WERI-Rb-1 (cell line): Measurements from ENCODE around the gene KLHL17.

Experiments
- DNase-seq: peaks from one replicate; pipeline ENCODE4 v3.0.0-alpha.2; 2020
- H3K27ac ChIP-seq: fragments of 250-450 bp; sonication (Bioruptor Pico); 2 replicates; pipeline ENCODE4 v1.5.1; 2020; ENCODE audit warnings: mild to moderate bottlenecking, moderate library complexity
- H3K27me3 ChIP-seq: fragments of 250-450 bp; sonication (Bioruptor Pico); 2 replicates; pipeline ENCODE4 v1.5.1; 2021; ENCODE audit warnings: mild to moderate bottlenecking, low read depth, moderate library complexity; ENCODE audit not compliant: insufficient read depth, severe bottlenecking
- H3K36me3 ChIP-seq: fragments of 250-450 bp; sonication (Bioruptor Pico); 2 replicates; pipeline ENCODE4 v1.5.1; 2020; ENCODE audit warnings: mild to moderate bottlenecking, moderate library complexity
- H3K4me3 ChIP-seq: 2 replicates; pipeline ENCODE4 v1.5.1; 2011; ENCODE audit warnings: low read depth, mild to moderate bottlenecking, control low read depth, low read length
- H3K9me3 ChIP-seq: fragments of 250-450 bp; sonication (Bioruptor Pico); 2 replicates; pipeline ENCODE4 v1.5.1; 2021; ENCODE audit warnings: mild to moderate bottlenecking, moderate library complexity; ENCODE audit not compliant: severe bottlenecking
- CTCF ChIP-seq: IDR thresholded peaks from 2 replicates; pipeline ENCODE4 v1.5.1; 2011; ENCODE audit warnings: low read depth, mild to moderate bottlenecking, control low read depth, inconsistent platforms, low read length

Gene KLHL17

DNA sequence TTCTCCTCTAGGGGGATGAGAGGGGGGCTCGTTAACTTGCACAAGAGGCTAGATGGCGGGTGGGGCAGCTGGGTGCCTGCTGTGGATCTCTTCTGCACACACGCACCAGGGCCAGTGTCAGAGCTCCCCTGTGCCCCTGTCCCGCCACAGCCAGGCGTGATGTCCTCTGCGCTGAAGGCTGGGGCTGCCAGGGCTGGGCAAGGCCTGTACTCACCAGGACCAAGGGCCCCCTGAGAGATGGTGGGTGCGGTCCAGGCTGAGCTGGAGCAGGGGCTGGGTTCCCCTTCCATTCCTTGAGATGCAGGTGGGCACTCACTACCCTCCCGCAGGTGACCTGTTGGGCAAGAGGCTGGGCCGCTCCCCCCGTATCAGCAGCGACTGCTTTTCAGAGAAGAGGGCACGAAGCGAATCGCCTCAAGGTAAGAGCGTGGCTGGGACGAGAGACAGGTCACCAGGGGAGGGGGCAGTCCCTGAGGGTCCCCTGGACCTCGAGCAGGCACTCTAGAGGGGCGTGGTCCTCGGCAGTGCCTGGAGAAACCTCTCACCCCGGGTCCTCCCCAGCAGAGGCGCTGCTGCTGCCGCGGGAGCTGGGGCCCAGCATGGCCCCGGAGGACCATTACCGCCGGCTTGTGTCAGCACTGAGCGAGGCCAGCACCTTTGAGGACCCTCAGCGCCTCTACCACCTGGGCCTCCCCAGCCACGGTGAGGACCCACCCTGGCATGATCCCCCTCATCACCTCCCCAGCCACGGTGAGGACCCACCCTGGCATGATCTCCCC, 21.5 kb upstream of the KLHL17 start:
- H3K27ac ChIP-seq, result no peak overlapping the region; the same call in 1 of the 2 replicates
- 0 out of 2 replicates have a peak, but pooled peaks have one; percentile 20 for TF ChIP-seq CTCF
- peaks cover 7% of the 10 kb centered on the region for H3K36me3 ChIP-seq
- DNase-seq, result no peak
- H3K9me3 ChIP-seq, result no peaks in the 10 kb centered on the region
- no peak overlapping the region for H3K4me3 ChIP-seq
- H3K27me3 ChIP-seq, result no peaks in the 10 kb centered on the region

- Histone ChIP-seq H3K27me3 (no peaks in the 10 kb centered on the region), H3K9me3 (no peaks in the 10 kb centered on the region)
- no peak for TF ChIP-seq CTCF
Observed at GRCh38 chr1:939511-940106, 20.8 kb upstream of the KLHL17 start.

DNA sequence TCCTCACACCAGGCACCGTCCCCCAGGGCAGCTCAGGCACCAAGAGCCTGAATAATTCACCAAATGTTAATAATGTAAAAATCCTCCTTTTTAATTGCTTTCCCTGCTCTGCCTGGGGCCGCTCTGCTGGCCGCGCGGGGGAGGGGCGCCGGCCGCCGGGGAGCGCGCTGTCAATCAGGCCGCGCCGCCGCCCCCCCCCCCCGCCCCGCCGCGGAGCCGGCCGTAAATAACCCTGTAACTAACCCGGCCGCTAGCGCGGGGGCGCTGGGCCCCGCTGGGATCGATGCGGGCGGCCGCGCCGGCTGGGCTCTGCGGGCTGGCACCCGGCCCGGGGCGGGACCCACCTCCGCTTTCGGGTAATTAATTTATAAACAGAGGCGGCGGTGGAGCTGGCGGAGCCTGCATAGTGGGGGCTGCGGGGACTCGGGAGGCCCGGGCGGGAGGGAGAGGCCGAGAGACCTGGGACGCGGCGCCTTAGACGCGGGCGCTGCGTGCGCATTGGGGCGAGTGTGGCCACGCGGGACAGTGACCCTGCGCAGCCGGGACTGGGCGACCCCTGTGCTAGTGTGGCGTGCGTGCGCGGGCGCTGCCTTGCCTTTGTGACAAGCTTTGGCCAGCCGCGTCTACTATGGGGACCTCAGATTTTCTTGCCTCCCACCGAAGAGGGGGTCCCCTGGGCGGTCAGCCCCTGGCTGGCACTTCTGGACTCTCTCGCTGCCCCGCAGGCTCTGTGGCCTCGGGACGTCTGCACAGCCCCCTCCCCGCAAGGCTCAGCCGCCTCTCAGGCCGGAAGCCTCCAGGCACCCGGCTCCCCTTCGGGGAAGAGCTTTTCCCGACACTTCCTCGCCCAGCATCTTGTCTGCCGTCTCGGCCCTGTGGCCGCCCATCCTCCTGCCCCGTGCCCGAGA, 20.0 kb upstream of the KLHL17 start:
- Histone ChIP-seq H3K9me3 (no peaks in the 10 kb centered on the region), H3K27ac (peak overlapping the region; percentile 91)

More at GRCh38 chr1:939511-940106, 20.8 kb upstream of the KLHL17 start:
- Histone ChIP-seq H3K27ac (peak overlapping the region; percentile 72), H3K4me3 (peak overlapping the region; percentile 31), H3K36me3 (peaks cover 11% of the 10 kb centered on the region)
- no peak for DNase-seq

GRCh38 chr1:941015-941587, 19.3 kb upstream of the KLHL17 start:
- H3K27me3 ChIP-seq, result no peaks in the 10 kb centered on the region
- DNase-seq, result no peak

More for the DNA sequence above, 20.0 kb upstream of the KLHL17 start:
- Histone ChIP-seq H3K36me3 (peaks cover 18% of the 10 kb centered on the region), H3K4me3 (peak overlapping the region; percentile 68), H3K27me3 (no peaks in the 10 kb centered on the region)
- TF ChIP-seq CTCF, result no peak
- DNase-seq, result peak; percentile 65

More at GRCh38 chr1:941015-941587, 19.3 kb upstream of the KLHL17 start:
- peaks cover 26% of the 10 kb centered on the region for H3K36me3 ChIP-seq
- peak overlapping the region; percentile 91 for H3K27ac ChIP-seq
- no peak for TF ChIP-seq CTCF
- H3K4me3 ChIP-seq, result peak overlapping the region; percentile 68
- H3K9me3 ChIP-seq, result no peaks in the 10 kb centered on the region
